ENCODE results near the gene TJP1.
"Not testable (repeated sequence)": the region's sequence is repeated elsewhere in the genome, so short reads cannot be mapped to it uniquely, and the experiment has no call there.

The TJP1 gene

DNA sequence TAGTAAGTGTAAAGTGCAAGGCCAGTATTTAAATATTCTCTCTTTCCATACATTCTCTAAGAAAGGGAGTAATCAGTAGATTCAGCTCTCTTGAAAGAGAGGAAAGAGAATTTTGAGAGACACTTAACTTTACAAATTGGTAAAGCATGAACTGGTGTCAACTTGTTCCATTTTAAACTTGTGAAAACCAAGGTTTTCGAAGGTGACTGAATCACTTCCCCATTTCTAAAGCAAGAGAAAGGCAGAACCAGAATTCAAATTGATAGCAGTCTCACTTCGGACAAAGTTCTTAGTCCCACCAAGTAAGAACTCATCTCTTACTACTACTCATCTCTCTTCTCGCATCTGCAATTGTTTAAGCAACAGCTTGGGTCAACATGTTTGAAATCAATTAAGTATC is 22.4 kb downstream of the TJP1 start:
- DNase-seq: no peak

- DNase-seq: no peak
Observed at GRCh38 chr15:29795610-29796009, 26.7 kb downstream of the TJP1 start.

DNA sequence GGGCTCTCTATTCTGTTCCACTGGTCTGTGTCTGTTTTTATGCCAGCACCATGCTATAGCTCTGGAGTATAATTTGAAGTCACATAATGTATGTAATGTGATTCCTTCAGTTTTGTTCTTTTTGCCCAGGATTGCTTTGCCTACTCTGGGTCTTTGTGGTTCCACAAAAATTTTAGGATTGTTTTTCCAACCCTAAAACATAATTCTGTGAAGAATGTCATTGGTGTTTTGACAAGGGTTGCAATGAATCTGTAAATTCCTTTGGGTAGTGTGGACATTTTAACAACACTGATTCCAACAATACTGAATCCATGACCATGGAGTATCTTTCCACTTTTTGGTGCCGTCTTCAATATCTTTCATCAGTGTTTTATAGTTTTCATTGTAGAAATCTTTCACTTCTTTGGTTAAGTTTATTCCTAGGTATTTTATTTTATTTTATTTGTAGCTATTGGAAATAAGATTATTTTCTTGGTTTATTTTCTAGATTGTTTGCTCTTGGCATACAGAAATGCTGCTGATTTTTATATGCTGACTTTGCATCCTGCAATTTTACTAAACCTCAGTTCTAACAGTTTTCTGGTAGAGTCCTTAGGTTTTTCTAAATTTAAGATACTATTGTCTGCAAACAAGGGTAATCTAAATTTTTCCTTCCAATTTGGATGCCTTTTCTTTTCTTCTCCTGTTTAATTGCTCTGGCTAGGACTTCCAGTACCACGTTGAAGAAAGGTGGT is 29.7 kb downstream of the TJP1 start:
- no peak for DNase-seq

DNA sequence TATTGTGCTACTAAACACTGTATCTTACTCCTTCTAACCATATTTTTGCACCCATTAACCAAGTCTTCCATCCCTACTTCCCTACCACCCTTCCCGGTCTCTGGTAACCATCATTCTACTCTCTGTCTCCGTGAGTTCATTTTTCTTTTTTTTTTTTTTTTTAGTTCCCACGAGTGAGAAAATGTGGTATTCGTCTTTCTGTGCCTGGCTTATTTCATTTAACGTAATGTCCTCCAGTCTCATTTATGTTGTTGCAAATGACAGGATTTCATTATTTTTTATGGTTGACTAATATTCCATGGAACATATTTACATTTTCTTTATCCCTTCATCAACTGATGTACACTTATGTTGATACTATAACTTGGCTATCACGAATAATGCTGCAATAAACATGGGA is 31.7 kb downstream of the TJP1 start:
- DNase-seq: no peak

DNA sequence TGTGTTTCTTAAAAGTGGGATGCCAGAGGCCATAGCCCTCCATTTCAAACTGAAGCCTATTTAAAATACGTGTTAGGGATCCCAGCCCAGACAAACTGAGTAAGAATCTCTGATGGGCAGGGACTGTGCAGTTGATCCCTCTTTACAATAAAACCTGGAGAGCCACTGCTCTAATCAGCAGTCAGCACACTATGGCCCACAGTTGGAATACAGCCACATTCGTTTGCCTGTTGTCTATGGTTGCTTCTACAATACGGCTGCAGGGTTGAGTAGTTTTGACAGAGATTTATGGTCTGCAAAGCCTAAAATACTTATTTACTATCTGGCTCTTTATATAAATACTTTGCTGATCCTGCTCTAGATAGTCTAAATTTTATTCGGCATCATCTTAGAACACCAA is 32.4 kb downstream of the TJP1 start:
- no peak for DNase-seq

GRCh38 chr15:29788433-29789034 is 33.7 kb downstream of the TJP1 start:
- no peak for DNase-seq

- DNase-seq: no peak
Observed at GRCh38 chr15:29787767-29788166, 34.5 kb downstream of the TJP1 start.

DNA sequence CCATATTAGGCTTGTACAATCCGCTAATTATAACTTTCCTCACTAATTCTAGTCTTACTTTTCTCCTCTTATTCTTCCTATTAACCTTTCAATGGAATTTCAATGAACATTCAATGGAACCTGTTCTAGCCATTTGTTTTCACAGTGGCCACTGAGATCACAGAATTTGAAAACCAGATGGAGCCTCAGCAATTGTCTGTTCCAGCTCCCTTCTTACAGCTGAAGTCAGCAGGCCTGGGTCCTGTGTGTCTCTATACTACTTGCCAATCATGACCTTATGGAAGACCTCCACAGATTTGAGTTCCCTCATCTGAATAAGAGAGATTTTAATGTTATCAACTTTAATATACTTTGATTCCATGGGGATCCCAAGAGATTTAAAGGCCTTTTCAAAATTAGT is 36.6 kb downstream of the TJP1 start:
- DNase-seq: no peak

GRCh38 chr15:29785136-29785535 is 37.1 kb downstream of the TJP1 start:
- DNase-seq: no peak

DNA sequence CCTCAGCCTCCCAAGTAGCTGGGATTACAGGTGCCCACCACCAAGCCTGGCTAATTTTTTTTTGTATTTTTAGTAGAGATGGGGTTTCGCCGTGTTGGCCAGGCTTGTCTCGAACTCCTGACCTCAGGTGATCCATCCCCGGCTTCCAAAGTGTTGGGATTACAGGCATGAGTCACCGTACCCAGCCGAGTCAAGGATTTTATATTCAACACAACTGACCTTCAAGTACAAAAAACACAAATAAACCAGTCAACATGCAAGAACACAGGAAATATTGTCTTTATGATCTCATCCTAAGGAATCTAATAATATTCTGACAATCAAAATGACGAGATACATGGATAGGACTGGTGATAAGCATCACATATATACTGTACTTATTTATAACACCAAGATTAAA is 37.9 kb downstream of the TJP1 start:
- DNase-seq: no peak

DNA sequence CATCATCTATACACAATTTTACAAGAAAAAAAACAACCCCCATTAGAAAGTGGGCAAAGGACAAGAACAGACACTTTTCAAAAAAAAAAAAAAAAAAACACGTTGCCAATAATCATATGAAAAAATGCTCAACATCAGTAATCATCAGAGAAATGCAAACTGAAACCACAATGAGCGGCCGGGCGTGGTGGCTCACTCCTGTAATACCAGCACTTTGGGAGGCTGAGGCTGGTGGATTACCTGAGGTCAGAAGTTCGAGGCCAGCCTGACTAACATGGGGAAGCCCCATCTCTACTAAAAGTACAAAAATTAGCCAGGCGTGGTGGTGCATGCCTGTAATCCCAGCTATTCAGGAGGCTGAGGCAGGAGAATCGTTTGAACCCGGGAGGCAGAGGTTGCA is 39.5 kb downstream of the TJP1 start:
- not testable (repeated sequence) for DNase-seq

DNA sequence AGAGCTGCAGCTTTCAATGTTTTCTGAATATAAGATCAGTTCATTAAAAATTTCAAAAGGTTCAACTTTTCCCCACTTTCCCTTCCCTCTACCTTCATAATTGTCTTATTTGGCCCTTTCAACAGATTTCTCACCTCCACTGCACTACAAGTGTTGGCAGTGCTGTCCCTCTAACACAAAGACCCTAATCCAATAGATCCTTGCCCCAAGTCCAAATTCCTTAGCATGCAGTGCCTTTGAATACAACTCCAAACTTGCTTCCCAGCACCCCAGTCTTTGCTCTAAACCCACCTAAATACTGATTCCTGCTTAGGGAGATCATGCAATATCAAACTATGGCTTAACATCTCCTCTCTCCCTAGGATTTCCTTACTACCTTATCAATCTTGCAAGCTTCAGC is 43.9 kb downstream of the TJP1 start:
- no peak for DNase-seq

- no peak for DNase-seq
Observed at GRCh38 chr15:29776859-29777258, 45.4 kb downstream of the TJP1 start.

DNA sequence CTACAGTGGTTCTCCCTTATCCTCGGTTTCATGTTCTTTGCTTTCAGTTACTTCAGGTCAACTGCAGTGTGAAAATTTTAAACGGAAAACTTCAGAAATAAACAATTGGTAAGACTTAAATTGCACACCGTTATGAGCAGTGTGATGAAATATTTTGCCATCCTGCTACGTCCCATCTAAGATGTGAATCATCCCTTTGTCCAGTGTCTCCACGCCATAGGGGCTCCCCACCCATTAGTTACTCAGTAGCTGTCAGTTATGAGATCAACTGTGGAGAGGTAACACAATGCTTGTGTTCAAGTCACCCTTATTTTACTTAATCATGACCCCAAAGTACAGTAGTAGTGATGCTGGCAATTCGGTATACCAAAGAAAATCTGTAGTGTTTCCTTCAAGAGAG is 47.4 kb downstream of the TJP1 start:
- DNase-seq: no peak

GRCh38 chr15:29773816-29774215 is 48.5 kb downstream of the TJP1 start:
- DNase-seq: no peak

DNA sequence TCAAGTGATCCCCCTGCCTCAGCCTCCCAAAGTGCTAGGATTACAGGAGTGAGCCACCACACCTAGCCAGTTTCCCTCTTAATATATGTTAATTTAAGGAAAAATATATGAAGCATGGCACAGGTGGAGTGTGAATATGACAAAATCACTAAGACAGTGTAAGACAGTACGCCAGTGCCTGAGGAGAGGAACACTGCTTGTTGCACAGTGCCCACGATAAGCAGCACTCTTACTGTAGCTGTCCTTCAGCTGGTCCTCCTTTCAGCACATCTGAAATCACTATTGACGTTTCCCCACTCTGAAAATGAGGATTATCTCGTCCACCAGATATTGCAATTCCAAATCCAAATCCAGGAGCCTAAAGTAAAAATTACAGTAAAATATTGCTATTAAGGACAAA is 49.3 kb downstream of the TJP1 start:
- no peak for DNase-seq

- no peak for DNase-seq
Observed at GRCh38 chr15:29770796-29771195, 51.5 kb downstream of the TJP1 start.

GRCh38 chr15:29765898-29766527 is 56.3 kb downstream of the TJP1 start:
- DNase-seq: no peak

DNA sequence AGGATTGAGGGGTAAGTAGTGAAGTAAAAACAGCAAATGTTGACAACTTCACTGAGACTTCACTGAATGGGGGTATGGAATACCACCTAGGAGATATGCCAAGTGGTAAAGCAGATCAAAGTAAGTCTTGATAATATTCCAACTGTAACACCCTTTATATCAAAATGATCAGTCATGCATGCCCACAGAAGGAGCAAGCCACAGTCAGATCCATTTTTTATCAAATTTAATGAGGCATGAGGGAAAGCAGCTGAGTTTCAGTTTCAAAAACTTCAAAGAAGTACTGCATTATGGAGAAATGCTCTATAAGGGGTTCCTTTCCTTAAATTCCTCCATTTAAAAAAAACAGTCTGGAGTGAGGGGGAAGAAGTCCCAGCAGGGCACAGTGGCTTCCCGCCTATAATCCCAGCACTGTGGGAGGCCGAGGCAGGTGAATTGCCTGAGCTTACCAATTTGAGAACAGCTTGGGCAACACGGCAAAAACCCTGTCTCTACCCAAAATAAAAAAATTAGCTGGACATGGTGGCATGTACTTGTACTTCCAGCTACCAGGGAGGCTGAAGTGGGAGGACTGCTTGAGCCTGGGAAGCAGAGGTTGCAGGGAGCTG is 56.9 kb downstream of the TJP1 start:
- DNase-seq: no peak

DNA sequence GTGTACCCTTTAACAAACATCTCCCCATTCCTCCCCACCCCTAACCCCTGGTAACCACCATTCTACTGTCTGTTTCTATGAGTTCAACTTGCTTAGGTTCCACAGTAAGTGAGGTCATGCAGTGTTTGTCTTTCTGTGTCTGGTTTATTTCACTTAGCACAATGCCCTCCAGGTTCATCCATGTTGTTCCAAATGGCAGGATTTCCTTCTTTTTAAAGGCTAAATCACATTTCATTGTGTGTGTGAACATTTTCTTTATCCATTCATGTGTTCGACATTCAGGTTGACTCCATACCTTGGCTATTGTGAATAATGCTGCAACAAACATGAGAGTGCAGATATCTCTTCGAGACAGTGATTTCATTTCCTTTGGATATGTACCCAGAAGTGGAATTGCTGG is 62.7 kb downstream of the TJP1 start:
- no peak for DNase-seq

- DNase-seq: no peak
Observed at GRCh38 chr15:29756358-29757267, 65.7 kb downstream of the TJP1 start.

DNA sequence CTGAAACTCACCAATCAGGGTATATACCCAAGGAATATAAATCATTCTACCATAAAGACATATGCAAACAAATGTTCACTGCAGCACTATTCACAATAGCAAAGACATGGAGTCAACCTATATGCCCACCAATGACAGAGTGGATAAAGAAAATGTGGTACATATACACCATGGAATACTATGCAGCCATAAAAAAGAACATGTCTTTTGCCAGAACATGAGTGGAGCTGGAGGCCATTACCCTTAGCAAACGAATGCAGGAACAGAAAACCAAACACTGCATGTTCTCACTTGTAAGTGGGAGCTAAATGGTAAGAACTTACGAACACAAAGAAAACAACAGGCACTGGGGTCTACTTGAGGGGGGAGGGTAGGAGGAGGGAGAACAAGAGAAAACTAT is 68.3 kb downstream of the TJP1 start:
- DNase-seq: not testable (repeated sequence)

DNA sequence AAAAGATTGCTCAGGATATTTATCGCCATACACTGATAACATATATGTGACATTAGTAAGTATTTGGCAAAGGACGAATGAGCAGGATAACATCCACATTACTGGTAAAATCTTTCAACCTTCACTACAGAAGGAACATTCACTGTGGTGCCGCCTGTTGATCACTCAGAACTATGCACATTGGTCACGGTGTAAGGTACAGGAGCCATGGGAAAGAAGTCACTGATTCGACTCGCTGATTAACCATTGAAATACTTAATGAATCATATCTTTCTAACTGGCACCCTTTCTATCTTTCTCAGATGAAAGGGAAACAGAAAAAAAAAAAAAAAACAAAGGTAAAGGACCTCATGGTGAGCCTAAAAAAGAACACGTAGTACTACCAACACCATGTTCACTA is 68.8 kb downstream of the TJP1 start:
- DNase-seq: no peak
